GM19043 (cell line): ENCODE data around the gene MOCS1.

ENCODE experiments used
- ATAC-seq: cut with Tn5 transposase; IDR thresholded peaks from one replicate; pipeline ENCODE4 v1.9.1; 2021; ENCODE audit warnings: low read depth; ENCODE audit not compliant: unreplicated experiment

The MOCS1 gene

DNA sequence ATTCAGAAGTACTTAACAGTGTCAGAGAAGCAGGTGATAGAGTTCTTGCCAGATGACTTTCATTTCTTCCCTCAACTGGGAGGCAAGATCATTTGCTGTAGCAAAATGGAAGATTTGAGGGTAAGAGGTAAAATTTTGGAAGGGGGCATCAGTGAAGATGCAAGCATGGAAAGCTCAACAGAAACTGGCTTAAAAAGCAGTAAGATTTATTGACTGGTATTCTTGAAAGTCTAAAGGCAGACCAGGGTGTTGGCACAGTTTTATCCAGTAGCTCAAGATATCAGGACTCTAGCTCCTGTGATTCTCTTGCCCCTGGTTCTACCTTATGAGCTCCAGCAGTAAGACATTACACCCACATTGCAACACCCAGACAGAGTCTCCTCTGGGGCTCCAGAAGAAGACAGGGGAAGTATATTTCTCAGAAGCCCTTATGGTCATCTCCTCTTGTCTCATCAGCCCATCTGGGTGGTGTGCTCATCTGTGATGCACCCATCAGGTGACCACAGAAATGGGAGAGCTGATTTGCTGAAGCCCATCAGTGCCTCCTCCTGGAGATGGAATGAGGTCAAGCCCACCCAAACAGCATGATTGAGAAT lies 16.0 kb upstream of the MOCS1 start:
- no peak for ATAC-seq

GRCh38 chr6:39948199-39948791 lies 14.0 kb upstream of the MOCS1 start:
- no peak for ATAC-seq

GRCh38 chr6:39947611-39948068 lies 13.4 kb upstream of the MOCS1 start:
- ATAC-seq = no peak

- no peak for ATAC-seq
Observed at GRCh38 chr6:39945626-39946025, 11.4 kb upstream of the MOCS1 start.

DNA sequence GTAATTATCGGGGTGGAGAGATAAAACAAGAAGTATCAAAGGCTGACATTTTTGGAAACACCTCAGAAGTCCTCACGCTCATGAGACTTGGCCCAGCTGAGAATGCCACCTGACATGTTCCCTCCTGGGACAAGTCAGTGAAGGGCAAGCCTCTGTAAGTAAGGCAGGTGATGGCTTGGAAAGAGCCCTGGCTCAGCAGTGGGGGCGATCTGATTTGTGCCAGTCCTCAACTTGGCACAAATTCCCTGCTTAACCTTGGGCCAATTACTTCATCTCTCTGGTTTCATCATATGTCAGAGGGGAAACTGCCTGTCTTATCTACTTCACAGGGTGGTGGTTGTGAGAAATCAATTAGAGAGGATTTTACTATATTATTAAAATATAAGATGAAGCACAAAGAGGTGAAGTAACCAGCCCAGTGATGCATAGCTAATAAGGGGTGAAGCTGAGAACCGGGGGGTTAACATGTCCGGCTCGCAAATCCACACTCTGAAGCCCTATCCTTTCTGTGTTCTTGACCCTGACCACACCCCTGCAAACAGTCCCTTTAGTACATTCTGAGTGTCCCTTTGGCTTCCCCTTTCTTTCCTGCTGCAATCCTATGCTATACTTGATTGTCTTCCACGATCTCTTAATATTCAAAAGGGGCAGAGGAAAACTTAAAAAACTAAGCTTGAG lies 8.8 kb upstream of the MOCS1 start:
- ATAC-seq = no peak

- ATAC-seq = no peak
Observed at GRCh38 chr6:39941820-39942219, 7.6 kb upstream of the MOCS1 start.

DNA sequence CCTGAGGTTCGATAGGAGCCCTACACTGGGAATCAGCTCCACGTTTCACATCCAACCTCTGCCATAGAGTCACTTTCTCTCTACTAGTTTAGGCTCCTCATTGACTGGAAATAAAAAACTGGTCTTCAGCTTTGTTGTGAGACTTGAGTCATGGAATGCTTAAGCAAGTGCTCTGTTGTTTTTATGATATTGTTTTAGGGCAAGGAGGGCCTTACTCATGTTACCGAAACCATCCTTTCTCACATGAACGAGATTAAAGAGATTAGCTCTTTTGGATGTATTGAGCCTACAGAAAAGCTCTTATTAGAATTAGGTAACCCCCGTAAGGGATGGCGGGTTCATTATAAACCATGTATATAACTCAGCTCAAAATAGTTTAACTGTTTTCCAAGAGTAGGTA lies 6.9 kb upstream of the MOCS1 start:
- no peak for ATAC-seq

GRCh38 chr6:39938773-39939654 lies 4.8 kb upstream of the MOCS1 start:
- ATAC-seq = no peak

- ATAC-seq = no peak
Observed at GRCh38 chr6:39937686-39938333, 3.5 kb upstream of the MOCS1 start.

- no peak for ATAC-seq
Observed at GRCh38 chr6:39936857-39937256, 2.6 kb upstream of the MOCS1 start.

- ATAC-seq = no peak
Observed at GRCh38 chr6:39935241-39935640, 979 bp upstream of the MOCS1 start.

DNA sequence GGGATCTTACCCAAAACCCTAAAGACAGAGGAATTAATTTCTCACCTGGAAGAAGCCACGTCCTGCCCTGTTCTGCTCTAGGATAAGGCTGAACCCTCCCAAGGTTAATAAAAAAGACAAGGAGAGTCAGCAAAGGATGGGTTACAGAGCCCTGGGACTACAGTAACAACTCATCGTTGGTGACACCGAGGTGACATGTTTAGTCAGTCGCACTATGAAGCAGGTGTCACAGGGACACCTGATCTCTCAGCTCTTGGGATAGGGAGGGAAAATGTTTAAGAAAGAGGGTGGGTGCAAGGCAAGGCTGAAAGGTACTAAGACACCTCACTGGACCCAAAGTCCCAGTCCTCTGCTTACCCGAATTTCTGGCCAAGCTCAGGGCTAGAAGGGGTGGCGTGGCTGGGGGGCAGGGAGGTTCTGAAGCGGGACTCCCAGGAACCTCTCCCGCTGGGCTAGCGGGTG lies 562 bp downstream of the MOCS1 start:
- no peak for ATAC-seq

- no peak for ATAC-seq
Observed at GRCh38 chr6:39932386-39932910, 1.8 kb downstream of the MOCS1 start.

DNA sequence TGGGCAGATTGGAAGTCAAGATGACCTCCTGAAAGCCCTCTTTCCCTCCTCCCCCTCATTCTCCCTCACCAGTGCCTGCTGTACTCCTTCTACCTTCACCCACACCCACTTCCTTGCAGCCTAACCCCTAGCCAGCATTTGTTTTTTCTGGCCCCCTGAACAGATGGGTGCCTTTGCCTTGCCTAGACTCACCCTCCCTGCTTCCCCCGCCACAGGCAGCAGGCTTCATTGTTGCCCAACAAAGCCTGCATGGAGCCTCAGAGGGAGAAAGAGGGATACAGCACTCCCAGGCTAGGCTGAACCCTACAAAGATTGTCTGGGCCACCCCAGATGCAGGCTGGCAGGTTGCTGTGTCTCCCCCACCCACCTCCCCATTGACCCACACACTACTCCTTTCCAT lies 2.7 kb downstream of the MOCS1 start:
- no peak for ATAC-seq

DNA sequence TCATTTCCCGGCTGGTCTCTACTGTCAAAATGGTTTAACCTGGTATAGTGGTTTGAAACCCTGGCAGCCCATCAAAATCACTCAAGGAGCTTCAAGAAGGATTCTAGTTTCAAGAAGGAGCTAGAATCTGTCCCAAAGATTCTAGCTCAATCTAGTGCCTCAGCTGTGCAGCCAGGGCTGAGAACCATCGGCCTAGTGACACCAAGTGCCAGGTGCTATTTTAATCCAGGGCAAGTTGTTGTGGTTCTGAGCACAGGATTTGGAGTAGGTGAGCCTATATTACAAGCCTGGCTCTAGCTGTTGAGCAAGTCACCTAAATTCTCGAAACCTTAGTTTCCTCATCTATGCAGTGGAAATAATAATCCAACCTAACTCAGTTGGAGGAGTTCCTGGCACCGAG lies 3.7 kb downstream of the MOCS1 start:
- no peak for ATAC-seq

DNA sequence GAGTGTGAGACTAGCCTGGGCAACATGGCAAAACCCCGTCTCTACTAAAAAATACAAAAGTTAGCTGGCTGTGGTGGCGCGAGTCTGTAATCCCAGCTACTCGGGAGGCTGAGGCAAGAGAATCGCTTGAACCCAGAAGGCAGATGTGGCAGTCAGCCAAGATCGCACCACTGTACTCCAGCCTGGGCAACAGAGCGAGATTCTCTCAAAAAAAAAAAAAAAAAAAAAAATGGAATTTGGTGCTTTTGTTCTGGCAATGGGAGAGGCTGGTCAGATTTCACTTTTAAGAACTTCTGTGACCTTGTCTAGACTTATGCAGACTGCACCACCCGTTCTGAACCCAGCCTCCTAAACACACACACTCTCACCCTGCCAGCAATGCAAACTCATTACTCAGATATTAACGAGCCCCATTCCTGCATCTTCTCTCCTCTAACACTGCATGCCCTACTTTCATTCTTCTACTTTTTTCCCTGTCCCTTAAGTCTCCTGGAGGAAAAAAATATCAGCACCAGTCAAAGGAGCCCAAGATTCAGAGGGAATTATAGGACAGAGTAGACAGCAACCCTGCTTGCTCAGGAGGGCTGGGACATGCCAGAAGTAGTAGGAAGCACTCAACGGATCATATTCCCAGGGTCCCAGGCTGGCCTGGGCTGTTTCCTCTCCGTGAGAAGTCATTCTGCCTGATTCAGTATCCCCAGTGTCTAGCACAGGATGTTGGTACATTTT lies 4.4 kb downstream of the MOCS1 start:
- no peak for ATAC-seq

DNA sequence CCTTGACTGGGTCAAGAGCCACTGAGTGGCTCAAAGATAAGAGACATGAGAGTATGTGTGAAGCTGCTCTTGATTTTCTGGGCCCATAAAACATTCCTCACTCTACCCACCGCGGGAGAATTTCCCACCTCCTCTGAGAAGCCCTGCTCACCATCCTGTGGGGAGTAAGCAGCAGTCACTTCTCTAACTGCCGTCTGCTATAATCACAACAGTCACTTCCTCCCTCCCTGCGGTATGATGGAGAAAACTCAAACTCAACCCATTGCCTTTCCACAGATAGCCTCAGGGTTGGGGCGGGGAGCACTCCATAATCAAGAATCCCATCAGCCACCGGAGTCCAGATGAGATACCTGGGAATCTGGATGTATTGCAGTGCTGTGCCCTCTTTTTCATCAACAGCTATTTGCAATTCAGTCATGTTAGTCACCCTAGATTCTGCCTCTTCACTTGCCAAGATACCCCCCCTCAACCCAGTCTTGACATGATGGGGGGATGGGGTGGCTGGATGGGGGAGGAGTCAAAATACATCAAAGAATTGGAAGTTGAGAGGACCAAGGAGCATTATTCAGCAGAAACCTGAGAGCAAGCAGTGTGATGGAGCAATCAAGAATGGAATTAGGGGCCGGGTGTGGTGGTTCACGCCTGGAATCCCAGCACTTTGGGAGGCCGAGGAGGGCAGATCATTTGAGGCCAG lies 5.1 kb downstream of the MOCS1 start:
- ATAC-seq = no peak

DNA sequence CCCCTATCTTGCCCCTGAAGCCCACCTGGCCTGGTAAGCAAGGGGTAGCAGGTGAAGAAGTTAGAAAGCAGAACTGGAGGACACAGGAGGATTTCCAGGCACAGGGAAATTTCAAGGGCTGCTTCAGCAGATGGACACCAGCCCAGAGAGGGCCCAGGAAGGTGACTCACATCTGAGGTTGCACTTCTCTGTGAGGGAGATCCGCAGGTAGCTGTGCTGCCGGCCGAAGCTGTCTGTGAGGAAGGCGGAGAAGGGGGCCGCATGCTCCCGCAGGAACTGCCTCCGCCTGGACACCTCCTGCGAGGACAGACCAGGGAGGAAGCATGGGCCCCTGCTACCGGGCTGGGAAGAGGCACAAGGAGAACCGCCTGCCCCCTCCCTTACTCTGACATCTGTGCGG lies 7.1 kb downstream of the MOCS1 start:
- no peak for ATAC-seq

DNA sequence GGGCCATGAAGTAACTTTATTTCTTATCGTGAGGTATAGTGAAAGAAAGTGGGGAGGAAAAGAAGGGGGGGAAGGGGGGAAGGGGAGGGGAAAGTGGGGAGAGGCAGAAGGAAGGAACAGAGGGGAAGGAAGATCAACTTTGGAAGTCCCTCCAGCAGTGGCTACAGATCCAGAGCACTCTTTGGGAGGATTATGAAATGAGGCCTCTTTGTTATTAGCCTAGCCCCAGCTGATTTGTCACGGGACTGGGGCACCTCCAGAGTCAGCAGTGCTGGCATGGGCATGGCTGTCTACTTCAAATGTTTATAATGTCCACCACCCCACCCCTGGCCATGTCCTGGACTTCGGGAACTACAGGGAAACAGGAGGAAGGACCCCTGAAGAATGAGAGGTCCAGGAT lies 7.6 kb downstream of the MOCS1 start:
- ATAC-seq = no peak
